Neutrophil (primary cell): ENCODE data around the gene TTLL3.

Source experiments
- H3K27ac ChIP-seq: fragments of 200-600 bp; sonication (generic); 2 replicates; pipeline ENCODE4 v1.5.1; 2016; ENCODE audit warnings: mild to moderate bottlenecking, moderate library complexity
- H3K27me3 ChIP-seq: fragments of 200-600 bp; sonication (generic); 2 replicates; pipeline ENCODE4 v1.6.0; 2016; ENCODE audit warnings: mild to moderate bottlenecking
- H3K36me3 ChIP-seq: fragments of 200-600 bp; sonication (generic); 2 replicates; pipeline ENCODE4 v1.5.1; 2017
- H3K4me1 ChIP-seq, 2 experiments: fragments of 200-600 bp in 1 of 2; sonication (generic) in 1 of 2; 1 replicate in 1 of 2; 2 replicates in 1 of 2; pipeline versions ENCODE4 v1.5.1 to v1.6.1; 2013 to 2016; ENCODE audit warnings: low read depth in 1 of 2, low read length in 1 of 2, mild to moderate bottlenecking in 1 of 2, moderate library complexity in 1 of 2; ENCODE audit not compliant: control insufficient read depth in 1 of 2, insufficient read depth in 1 of 2
- H3K4me3 ChIP-seq, 2 experiments: fragments of 200-600 bp in 1 of 2; sonication (generic) in 1 of 2; 1 replicate in 1 of 2; 2 replicates in 1 of 2; pipeline ENCODE4 v1.5.1; 2013 to 2016; ENCODE audit warnings: low read depth in 1 of 2, low read length in 1 of 2, mild to moderate bottlenecking in 1 of 2, moderate library complexity in 1 of 2
- H3K9me3 ChIP-seq: fragments of 200-600 bp; sonication (generic); 2 replicates; pipeline ENCODE4 v1.5.1; 2016
- CTCF ChIP-seq: fragments of 200-600 bp; sonication (generic); IDR thresholded peaks from 2 replicates; pipeline ENCODE4 v1.5.1; 2016; ENCODE audit warnings: antibody characterized with exemption

The TTLL3 gene

GRCh38 chr3:9809615-9810432 lies at the start of gene TTLL3:
Gene TTLL3 (plus strand): TSS chr3:9810262. CDS start chr3:9810662, 400 bp downstream.
- no peaks in the 10 kb centered on the region for H3K9me3 ChIP-seq
- peak; percentile 17 for TF ChIP-seq CTCF
- H3K4me1 ChIP-seq, result peaks cover 19 to 21% of the 10 kb centered on the region in 2 experiments
- H3K36me3 ChIP-seq, result peaks cover 80% of the 10 kb centered on the region
- H3K27ac ChIP-seq, result peak within 1 kb of the TSS; percentile 91
- H3K4me3 ChIP-seq, result peak within 1 kb of the TSS; percentile 68 to 71
- no peaks in the 10 kb centered on the region for H3K27me3 ChIP-seq

GRCh38 chr3:9760779-9761505 lies 49.1 kb upstream of the TTLL3 start:
- Histone ChIP-seq H3K4me1 (no peaks in the 10 kb centered on the region), H3K27ac (no peak overlapping the region), H3K27me3 (no peaks in the 10 kb centered on the region), H3K4me3 (no peak overlapping the region), H3K36me3 (peaks cover 38% of the 10 kb centered on the region), H3K9me3 (no peaks in the 10 kb centered on the region)
- no peak for TF ChIP-seq CTCF

GRCh38 chr3:9761919-9762318 lies 48.1 kb upstream of the TTLL3 start:
- TF ChIP-seq CTCF, result no peak
- Histone ChIP-seq H3K4me1 (peaks cover 0 to under 1% of the 10 kb centered on the region in 2 experiments), H3K36me3 (peaks cover 29% of the 10 kb centered on the region), H3K27me3 (no peaks in the 10 kb centered on the region), H3K9me3 (no peaks in the 10 kb centered on the region), H3K4me3 (no peak overlapping the region), H3K27ac (no peak overlapping the region)

GRCh38 chr3:9762871-9763270 lies 47.2 kb upstream of the TTLL3 start:
- Histone ChIP-seq H3K36me3 (peaks cover 19% of the 10 kb centered on the region), H3K27me3 (no peaks in the 10 kb centered on the region), H3K9me3 (no peaks in the 10 kb centered on the region)

GRCh38 chr3:9765865-9766264 lies 44.2 kb upstream of the TTLL3 start:
- peaks cover 14% of the 10 kb centered on the region for H3K27me3 ChIP-seq
- TF ChIP-seq CTCF, result no peak
- H3K36me3 ChIP-seq, result no peaks in the 10 kb centered on the region
- H3K4me3 ChIP-seq, result no peak overlapping the region
- H3K4me1 ChIP-seq, result peaks cover 23 to 26% of the 10 kb centered on the region in 2 experiments
- H3K27ac ChIP-seq, result no peak overlapping the region
- no peaks in the 10 kb centered on the region for H3K9me3 ChIP-seq

More at GRCh38 chr3:9762871-9763270, 47.2 kb upstream of the TTLL3 start:
- H3K4me3 ChIP-seq, result no peak overlapping the region
- H3K27ac ChIP-seq, result no peak overlapping the region
- H3K4me1 ChIP-seq, result peaks cover 8 to 9% of the 10 kb centered on the region in 2 experiments
- no peak for TF ChIP-seq CTCF
